HepG2 (cell line): Measurements from ENCODE around the gene SLC4A11. TPM values are rescaled to one million over a fixed set of nuclear protein-coding genes. Genes with fewer than 3 reads are reported as not detected.

Experiments used
- BCL3 ChIP-seq: sonication (generic); formaldehyde crosslinking; IDR thresholded peaks from 2 replicates; pipeline ENCODE4 v1.5.1; 2020; ENCODE audit warnings: mild to moderate bottlenecking, missing genetic modification reagents, moderate library complexity
- CEBPZ ChIP-seq: IDR thresholded peaks from 2 replicates; pipeline ENCODE4 v1.6.1; 2012; ENCODE audit warnings: low read length, improper control_type of control experiment
- GFI1 ChIP-seq: sonication (generic); formaldehyde crosslinking; IDR thresholded peaks from 2 replicates; pipeline ENCODE4 v1.5.0; 2020; ENCODE audit warnings: missing genetic modification reagents, mild to moderate bottlenecking, borderline replicate concordance
- IKZF5 ChIP-seq: IDR thresholded peaks from 2 replicates; pipeline ENCODE4 v1.6.1; 2018; ENCODE audit warnings: missing genetic modification reagents, mild to moderate bottlenecking, missing compliant biosample characterization
- MEF2D ChIP-seq: sonication (generic); formaldehyde crosslinking; IDR thresholded peaks from 2 replicates; pipeline ENCODE4 v1.5.1; 2020; ENCODE audit warnings: mild to moderate bottlenecking, missing genetic modification reagents
- NCOR1 ChIP-seq: fragments of 200-600 bp; sonication (generic); IDR thresholded peaks from 2 replicates; pipeline ENCODE4 v1.7.0; 2017; ENCODE audit warnings: antibody characterized with exemption, low read length, borderline replicate concordance
- RARA ChIP-seq: IDR thresholded peaks from 2 replicates; pipeline ENCODE4 v1.6.1; 2016; ENCODE audit warnings: missing genetic modification reagents, missing compliant biosample characterization
- RBM39 ChIP-seq: fragments of 200-400 bp; formaldehyde crosslinking; IDR thresholded peaks from one replicate; pipeline ENCODE4 v1.6.1; 2018; ENCODE audit warnings: antibody characterized with exemption, mild to moderate bottlenecking, low read depth, low read length; ENCODE audit not compliant: poor library complexity, severe bottlenecking
- SMC3 ChIP-seq: IDR thresholded peaks from 2 replicates; pipeline ENCODE4 v1.6.1; 2011; ENCODE audit warnings: low read length, improper control_type of control experiment
- SNAPC5 ChIP-seq: sonication (generic); formaldehyde crosslinking; IDR thresholded peaks from 2 replicates; pipeline ENCODE4 v1.8.1; 2023; ENCODE audit warnings: mild to moderate bottlenecking, missing genetic modification reagents, borderline replicate concordance
- SUZ12 ChIP-seq: fragments of 150-350 bp; IDR thresholded peaks from 2 replicates; pipeline ENCODE4 v1.6.1; 2014; ENCODE audit warnings: low read depth, low read length
- ZBTB1 ChIP-seq: sonication (generic); formaldehyde crosslinking; IDR thresholded peaks from 2 replicates; pipeline ENCODE4 v1.4.0; 2020; ENCODE audit warnings: missing genetic modification reagents, borderline replicate concordance
- ZBTB43 ChIP-seq: sonication (generic); formaldehyde crosslinking; conservative IDR thresholded peaks from 2 replicates; pipeline ENCODE4 v1.4.0; 2020; ENCODE audit warnings: missing genetic modification reagents
- ZNF3 ChIP-seq: IDR thresholded peaks from 2 replicates; pipeline ENCODE4 v1.7.0; 2017; ENCODE audit warnings: inconsistent platforms
- ZNF333 ChIP-seq: sonication (generic); formaldehyde crosslinking; IDR thresholded peaks from 2 replicates; pipeline ENCODE4 v1.4.0; 2020; ENCODE audit warnings: mild to moderate bottlenecking, missing genetic modification reagents, borderline replicate concordance
- ZNF563 ChIP-seq: sonication (generic); formaldehyde crosslinking; IDR thresholded peaks from 2 replicates; pipeline ENCODE4 v1.8.0; 2022; ENCODE audit warnings: mild to moderate bottlenecking, moderate library complexity, missing genetic modification reagents
- ZNF574 ChIP-seq: sonication (generic); formaldehyde crosslinking; IDR thresholded peaks from 2 replicates; pipeline ENCODE4 v1.4.0; 2020; ENCODE audit warnings: missing genetic modification reagents
- polyA plus RNA-seq, 8 experiments: library from polyadenylated mRNA; depleted of rRNA in 3 of 8; stranded (reverse) in 7 of 8; unstranded in 1 of 8; fragments of >200 nt; fragmentation: Illumina TruSeq in 4 of 8; extraction: Trizol in 4 of 8; gene quantifications; 2 replicates each; pipeline versions ENCODE4 v1.2.1 to v1.2.3, GENCODE V29; 2011 to 2016; ENCODE audit warnings: low read depth in 4 of 8, missing spikeins in 1 of 8, mixed read lengths in 1 of 8; ENCODE audit not compliant: insufficient read depth in 1 of 8
- total RNA-seq, 5 experiments: library from RNA; depleted of rRNA; stranded (reverse); fragments of >200 nt; fragmentation: Illumina TruSeq; extraction: Trizol; gene quantifications; 2 replicates each; pipeline ENCODE4 v1.2.3, GENCODE V29; 2016; ENCODE audit warnings: low read depth in 1 of 5

The SLC4A11 gene
- total and polyA plus RNA-seq, 2 of the 13 experiments (the other 11 are each of a cell fraction or from before 2014, with no cell fraction given), result 3.9 to 27.0 TPM

GRCh38 chr20:3224681-3225421 is 14.1 kb downstream of the SLC4A11 start (continued):
- TF ChIP-seq BCL3 (CRISPR knock-in tag) (no peak), NCOR1 (peak; percentile 74; the same call in 1 of the 2 replicates), ZBTB1 (CRISPR knock-in tag) (0 out of 2 replicates have a peak, but pooled peaks have one; percentile 37), CEBPZ (no peak), ZNF563 (0 out of 2 replicates have a peak, but pooled peaks have one; percentile 18), RARA (peak; percentile 61), SNAPC5 (CRISPR knock-in tag) (0 out of 2 replicates have a peak, but pooled peaks have one; percentile 4), ZBTB43 (0 out of 2 replicates have a peak, but pooled peaks have one; percentile 43), ZNF333 (CRISPR knock-in tag) (no peak), IKZF5 (peak; percentile 96), GFI1 (CRISPR knock-in tag) (peak; percentile 91), SMC3 (peak; percentile 23; the same call in 1 of the 2 replicates), SUZ12 (no peak), RBM39 (no peak), ZNF3 (peak; percentile 73; the same call in 1 of the 2 replicates), ZNF574 (CRISPR knock-in tag) (peak; percentile 81), MEF2D (CRISPR knock-in tag) (peak; percentile 88)
